ENCODE measurements around the gene ADCY6.
"Not testable (repeated sequence)": the region's sequence is repeated elsewhere in the genome, so short reads cannot be mapped to it uniquely, and the experiment has no call there.

The ADCY6 gene

GRCh38 chr12:48750769-48751356 lies 38.0 kb downstream of the ADCY6 start:
- DNase-seq (ENCODE audit: low read depth in 2 of 2): no peak

DNA sequence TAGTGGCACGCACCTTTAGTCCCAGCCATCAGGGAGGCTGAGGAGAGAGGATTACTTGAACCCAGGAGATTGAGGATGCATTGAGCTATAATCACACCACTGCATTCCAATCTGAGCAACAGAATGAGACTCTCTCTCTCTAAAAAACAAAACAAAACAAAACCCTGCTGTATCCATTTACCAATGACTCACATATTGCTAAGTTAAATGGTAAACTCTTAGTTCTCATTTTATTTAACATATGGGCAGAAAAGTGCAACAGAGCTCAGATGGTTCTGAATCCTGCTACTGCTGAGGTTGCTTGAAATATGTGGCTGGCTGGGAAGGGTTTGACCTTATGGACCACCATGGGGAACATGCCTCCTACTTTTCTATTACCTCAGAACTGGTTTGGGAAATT lies 38.7 kb downstream of the ADCY6 start:
- DNase-seq (ENCODE audit: low read depth in 2 of 2): no peak

- no peak for DNase-seq (ENCODE audit: low read depth in 2 of 2)
These were observed 44.5 kb downstream of the ADCY6 start for GRCh38 chr12:48744251-48745008.

DNA sequence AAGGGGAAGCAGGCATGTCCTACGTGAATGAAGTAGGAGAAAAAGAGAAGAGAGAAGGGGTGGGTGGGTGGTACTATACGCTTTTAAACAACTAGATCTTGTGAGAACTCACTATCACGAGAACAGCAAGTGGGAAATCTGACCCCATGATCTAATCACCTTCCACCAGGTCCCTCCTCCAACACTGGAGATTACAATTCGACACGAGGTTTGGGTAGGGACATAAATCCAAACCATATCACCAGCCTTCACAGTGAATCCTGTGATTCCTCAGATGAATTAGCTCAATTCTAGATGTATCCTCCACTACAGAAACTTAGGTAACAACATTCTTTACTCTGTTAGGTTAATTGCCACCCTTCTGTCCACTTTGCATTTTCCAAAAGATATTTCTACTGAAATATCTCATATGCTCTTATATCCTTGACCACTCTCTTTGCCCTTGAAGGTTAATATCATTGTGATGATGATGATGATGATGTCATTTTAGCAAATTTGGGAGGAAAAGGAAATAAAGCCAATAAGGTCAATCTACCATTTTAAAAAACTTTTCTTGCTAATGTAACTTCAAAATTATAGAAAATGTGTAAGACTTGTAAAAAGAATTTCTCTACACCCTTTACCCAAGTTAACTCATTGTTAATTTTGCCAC lies 49.1 kb downstream of the ADCY6 start:
- DNase-seq (ENCODE audit: low read depth in 2 of 2): no peak

GRCh38 chr12:48736456-48736855 lies 52.4 kb downstream of the ADCY6 start:
- DNase-seq (ENCODE audit: low read depth in 2 of 2): no peak

DNA sequence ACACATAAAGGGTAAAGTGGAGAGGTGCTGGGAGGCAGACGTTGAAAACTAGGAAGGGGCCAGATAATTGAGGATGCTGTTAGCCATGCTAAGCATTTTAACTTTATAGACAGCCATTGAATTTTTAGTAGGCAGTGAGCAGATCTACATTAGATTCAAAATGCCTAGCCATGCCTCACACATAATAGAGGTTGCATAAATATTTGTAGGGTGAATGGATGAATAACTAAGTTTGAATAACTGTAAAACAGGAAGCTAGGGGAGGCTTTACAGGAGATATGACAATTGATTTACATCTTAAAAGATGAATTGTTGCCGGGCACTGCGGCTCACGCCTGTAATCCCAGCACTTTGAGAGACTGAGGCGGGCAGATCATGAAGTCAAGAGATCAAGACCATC lies 60.1 kb downstream of the ADCY6 start:
- no peak for DNase-seq (ENCODE audit: low read depth in 2 of 2)

DNA sequence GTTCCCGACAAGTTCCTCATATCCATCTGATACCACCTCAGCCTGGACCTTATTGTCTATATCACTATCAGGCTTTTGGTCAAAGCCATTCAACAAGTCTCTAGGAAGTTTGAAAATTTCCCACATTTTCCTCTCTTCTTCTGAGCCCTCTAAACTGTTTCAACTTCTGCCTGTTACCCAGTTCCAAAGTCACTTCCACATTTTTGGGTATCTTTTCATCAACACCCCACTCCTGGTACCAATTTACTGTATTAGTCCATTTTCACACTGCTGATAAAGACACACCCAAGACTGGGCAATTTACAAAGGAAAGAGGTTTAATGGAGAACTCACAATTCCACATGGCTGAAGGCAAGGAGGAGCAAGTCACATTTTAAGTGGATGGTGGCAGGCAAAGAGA lies 68.2 kb downstream of the ADCY6 start:
- not testable (repeated sequence) for DNase-seq (ENCODE audit: low read depth in 2 of 2)

GRCh38 chr12:48720171-48720570 lies 68.7 kb downstream of the ADCY6 start:
- not testable (repeated sequence) for DNase-seq (ENCODE audit: low read depth in 2 of 2)

DNA sequence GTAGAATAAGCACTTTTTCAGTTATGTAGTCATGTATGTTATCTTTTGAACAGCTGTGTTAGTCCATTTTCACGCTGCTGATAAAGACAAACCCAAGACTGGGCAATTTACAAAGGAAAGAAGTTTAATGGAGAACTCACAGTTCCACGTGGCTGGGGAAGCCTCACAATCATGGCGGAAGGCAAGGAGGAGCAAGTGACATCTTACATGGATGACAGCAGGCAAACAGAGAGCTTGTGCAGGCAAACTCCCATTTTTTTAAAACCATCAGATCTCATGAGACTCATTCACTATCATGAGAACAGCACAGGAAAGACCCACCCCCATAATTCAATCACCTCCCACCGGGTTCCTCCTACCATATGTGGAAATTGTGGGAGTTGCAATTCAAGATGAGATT lies 69.9 kb downstream of the ADCY6 start:
- DNase-seq (ENCODE audit: low read depth in 2 of 2): not testable (repeated sequence)

DNA sequence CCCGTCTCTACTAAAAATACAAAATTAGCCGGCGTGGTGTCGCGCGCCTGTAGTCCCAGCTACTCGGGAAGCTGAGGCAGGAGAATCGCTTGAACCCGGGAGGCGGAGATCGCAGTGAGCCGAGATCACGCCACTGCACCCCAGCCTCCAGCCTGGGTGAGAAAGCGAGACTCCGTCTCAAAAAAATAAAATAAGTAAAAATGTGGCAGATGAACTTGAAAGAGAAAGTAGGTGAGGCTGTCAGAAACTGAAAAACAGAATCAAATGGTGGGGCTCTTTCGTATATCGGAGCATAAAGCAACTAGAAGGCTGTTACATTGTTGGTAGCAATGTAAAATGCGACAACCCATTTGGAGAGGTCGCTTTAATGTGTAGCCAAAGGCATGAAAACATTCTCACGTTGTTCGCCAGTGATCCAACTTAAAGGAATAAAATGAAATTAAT lies 71.6 kb downstream of the ADCY6 start:
- no peak for DNase-seq (ENCODE audit: low read depth in 2 of 2)

- DNase-seq (ENCODE audit: low read depth in 2 of 2): peak; percentile 97 to 99
These were observed 72.2 kb downstream of the ADCY6 start, which contains the start of gene CCNT1 for GRCh38 chr12:48716493-48717251. TSS of gene CCNT1 (minus strand) at chr12:48716707. CDS start at chr12:48716675, 32 bp downstream.
